HepG2 (cell line): ENCODE data around the gene SUSD6. TPM values are rescaled to one million over a fixed set of nuclear protein-coding genes. Genes with fewer than 3 reads are reported as not detected.

Experiments used
- FIP1L1 ChIP-seq: fragments of 200-400 bp; formaldehyde crosslinking; IDR thresholded peaks from 2 replicates; pipeline ENCODE4 v1.6.1; 2018; ENCODE audit warnings: low read depth, mild to moderate bottlenecking, low read length, moderate library complexity, borderline replicate concordance; ENCODE audit not compliant: insufficient read depth
- HNF4G ChIP-seq, 2 experiments: sonication (generic) in 1 of 2; formaldehyde crosslinking in 1 of 2; IDR thresholded peaks; 2 replicates each; pipeline versions ENCODE4 v1.4.0 to v1.6.1; 2011 to 2020; ENCODE audit warnings: borderline replicate concordance in 2 of 2, low read depth in 2 of 2, mild to moderate bottlenecking in 2 of 2, low read length in 1 of 2, missing genetic modification reagents in 1 of 2, moderate library complexity in 1 of 2
- ISL2 ChIP-seq: sonication (generic); formaldehyde crosslinking; IDR thresholded peaks from 2 replicates; pipeline ENCODE4 v1.5.0; 2020; ENCODE audit warnings: missing genetic modification reagents
- MTF2 ChIP-seq: sonication (generic); formaldehyde crosslinking; IDR thresholded peaks from 2 replicates; pipeline ENCODE4 v1.5.0; 2020; ENCODE audit warnings: missing genetic modification reagents, borderline replicate concordance
- NCOR1 ChIP-seq: fragments of 200-600 bp; sonication (generic); IDR thresholded peaks from 2 replicates; pipeline ENCODE4 v1.7.0; 2017; ENCODE audit warnings: antibody characterized with exemption, low read length, borderline replicate concordance
- POGK ChIP-seq: sonication (generic); formaldehyde crosslinking; conservative IDR thresholded peaks from 2 replicates; pipeline ENCODE4 v1.8.0; 2022; ENCODE audit warnings: mild to moderate bottlenecking, moderate library complexity, missing genetic modification reagents
- SAP130 ChIP-seq: IDR thresholded peaks from 2 replicates; pipeline ENCODE4 v1.6.1; 2016; ENCODE audit warnings: low read depth
- SETDB1 ChIP-seq: sonication (generic); formaldehyde crosslinking; IDR thresholded peaks from 2 replicates; pipeline ENCODE4 v1.5.1; 2020; ENCODE audit warnings: missing genetic modification reagents, mild to moderate bottlenecking, borderline replicate concordance
- SIX1 ChIP-seq: sonication (generic); formaldehyde crosslinking; IDR thresholded peaks from 2 replicates; pipeline ENCODE4 v1.4.0; 2020; ENCODE audit warnings: missing genetic modification reagents, borderline replicate concordance
- TFAP4 ChIP-seq: sonication (generic); IDR thresholded peaks from 2 replicates; pipeline ENCODE4 v1.6.1; 2016; ENCODE audit warnings: low read depth, borderline replicate concordance
- ZBTB14 ChIP-seq: sonication (generic); formaldehyde crosslinking; IDR thresholded peaks from 2 replicates; pipeline ENCODE4 v1.4.0; 2020; ENCODE audit warnings: missing genetic modification reagents
- ZNF264 ChIP-seq: sonication (generic); formaldehyde crosslinking; IDR thresholded peaks from 2 replicates; pipeline ENCODE4 v1.4.0; 2020; ENCODE audit warnings: missing genetic modification reagents
- ZNF614 ChIP-seq: IDR thresholded peaks from 2 replicates; pipeline ENCODE4 v1.6.1; 2018; ENCODE audit warnings: missing biosample characterization, missing genetic modification reagents, inconsistent platforms, borderline replicate concordance
- ZNF740 ChIP-seq: sonication (generic); formaldehyde crosslinking; IDR thresholded peaks from 2 replicates; pipeline ENCODE4 v1.4.0; 2020; ENCODE audit warnings: missing genetic modification reagents
- ZNF788 ChIP-seq: sonication (generic); formaldehyde crosslinking; IDR thresholded peaks from 2 replicates; pipeline ENCODE4 v1.5.0; 2020; ENCODE audit warnings: mild to moderate bottlenecking, missing genetic modification reagents, borderline replicate concordance
- polyA plus RNA-seq, 8 experiments: library from polyadenylated mRNA; depleted of rRNA in 3 of 8; stranded (reverse) in 7 of 8; unstranded in 1 of 8; fragments of >200 nt; fragmentation: Illumina TruSeq in 4 of 8; extraction: Trizol in 4 of 8; gene quantifications; 2 replicates each; pipeline versions ENCODE4 v1.2.1 to v1.2.3, GENCODE V29; 2011 to 2016; ENCODE audit warnings: low read depth in 4 of 8, missing spikeins in 1 of 8, mixed read lengths in 1 of 8; ENCODE audit not compliant: insufficient read depth in 1 of 8
- total RNA-seq, 5 experiments: library from RNA; depleted of rRNA; stranded (reverse); fragments of >200 nt; fragmentation: Illumina TruSeq; extraction: Trizol; gene quantifications; 2 replicates each; pipeline ENCODE4 v1.2.3, GENCODE V29; 2016; ENCODE audit warnings: low read depth in 1 of 5
- TF ChIP-seq, protein P1 (sequence below): IDR thresholded peaks from 2 replicates; pipeline ENCODE4 v1.6.1; 2016; ENCODE audit warnings: mild to moderate bottlenecking, missing biosample characterization, missing genetic modification reagents
- TF ChIP-seq, protein P2 (sequence below): sonication (generic); formaldehyde crosslinking; IDR thresholded peaks from 2 replicates; pipeline ENCODE4 v1.4.0; 2020; ENCODE audit warnings: missing genetic modification reagents
- TF ChIP-seq, protein P3 (sequence below): sonication (generic); formaldehyde crosslinking; conservative IDR thresholded peaks from 2 replicates; pipeline ENCODE4 v1.4.0; 2020; ENCODE audit warnings: mild to moderate bottlenecking, missing genetic modification reagents, moderate library complexity

The SUSD6 gene
- total and polyA plus RNA-seq, 2 of the 13 experiments (the other 11 are each of a cell fraction or from before 2014, with no cell fraction given) = 7.2 to 7.4 TPM

DNA sequence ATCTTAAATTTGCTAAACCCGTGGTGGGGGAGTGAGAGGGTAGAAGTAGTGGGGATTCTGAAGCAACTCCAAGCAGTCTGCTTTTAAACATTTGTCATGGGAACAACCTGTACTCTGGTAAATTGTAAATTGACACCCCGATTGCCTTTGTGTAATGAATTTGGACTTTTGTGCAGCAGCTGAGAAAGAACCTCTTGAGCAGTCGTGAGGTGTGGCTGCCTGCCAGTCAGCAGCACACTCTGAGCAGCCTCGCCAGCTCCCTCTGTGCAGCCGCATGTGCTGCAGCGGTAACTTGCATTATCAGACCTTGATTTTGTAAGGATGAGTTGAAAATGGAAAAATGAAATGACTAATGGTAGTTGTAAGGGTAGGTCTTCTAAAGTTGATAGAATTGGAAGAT lies 74.3 kb downstream of the SUSD6 start (continued):
- TF ChIP-seq, protein P1, sequence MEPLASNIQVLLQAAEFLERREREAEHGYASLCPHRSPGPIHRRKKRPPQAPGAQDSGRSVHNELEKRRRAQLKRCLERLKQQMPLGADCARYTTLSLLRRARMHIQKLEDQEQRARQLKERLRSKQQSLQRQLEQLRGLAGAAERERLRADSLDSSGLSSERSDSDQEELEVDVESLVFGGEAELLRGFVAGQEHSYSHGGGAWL (CRISPR knock-in tag) = no peak
- no peak for TF ChIP-seq ZNF788 (CRISPR knock-in tag)
- no peak for TF ChIP-seq ZNF740 (CRISPR knock-in tag)
- TF ChIP-seq, protein P2, sequence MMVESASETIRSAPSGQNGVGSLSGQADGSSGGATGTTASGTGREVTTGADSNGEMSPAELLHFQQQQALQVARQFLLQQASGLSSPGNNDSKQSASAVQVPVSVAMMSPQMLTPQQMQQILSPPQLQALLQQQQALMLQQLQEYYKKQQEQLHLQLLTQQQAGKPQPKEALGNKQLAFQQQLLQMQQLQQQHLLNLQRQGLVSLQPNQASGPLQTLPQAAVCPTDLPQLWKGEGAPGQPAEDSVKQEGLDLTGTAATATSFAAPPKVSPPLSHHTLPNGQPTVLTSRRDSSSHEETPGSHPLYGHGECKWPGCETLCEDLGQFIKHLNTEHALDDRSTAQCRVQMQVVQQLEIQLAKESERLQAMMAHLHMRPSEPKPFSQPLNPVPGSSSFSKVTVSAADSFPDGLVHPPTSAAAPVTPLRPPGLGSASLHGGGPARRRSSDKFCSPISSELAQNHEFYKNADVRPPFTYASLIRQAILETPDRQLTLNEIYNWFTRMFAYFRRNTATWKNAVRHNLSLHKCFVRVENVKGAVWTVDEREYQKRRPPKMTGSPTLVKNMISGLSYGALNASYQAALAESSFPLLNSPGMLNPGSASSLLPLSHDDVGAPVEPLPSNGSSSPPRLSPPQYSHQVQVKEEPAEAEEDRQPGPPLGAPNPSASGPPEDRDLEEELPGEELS = 0 out of 2 replicates have a peak, but pooled peaks have one; percentile 16
- no peak for TF ChIP-seq FIP1L1
- TF ChIP-seq ZNF614 (CRISPR knock-in tag) = peak; percentile 34; the same call in 1 of the 2 replicates
- TF ChIP-seq, protein P3, sequence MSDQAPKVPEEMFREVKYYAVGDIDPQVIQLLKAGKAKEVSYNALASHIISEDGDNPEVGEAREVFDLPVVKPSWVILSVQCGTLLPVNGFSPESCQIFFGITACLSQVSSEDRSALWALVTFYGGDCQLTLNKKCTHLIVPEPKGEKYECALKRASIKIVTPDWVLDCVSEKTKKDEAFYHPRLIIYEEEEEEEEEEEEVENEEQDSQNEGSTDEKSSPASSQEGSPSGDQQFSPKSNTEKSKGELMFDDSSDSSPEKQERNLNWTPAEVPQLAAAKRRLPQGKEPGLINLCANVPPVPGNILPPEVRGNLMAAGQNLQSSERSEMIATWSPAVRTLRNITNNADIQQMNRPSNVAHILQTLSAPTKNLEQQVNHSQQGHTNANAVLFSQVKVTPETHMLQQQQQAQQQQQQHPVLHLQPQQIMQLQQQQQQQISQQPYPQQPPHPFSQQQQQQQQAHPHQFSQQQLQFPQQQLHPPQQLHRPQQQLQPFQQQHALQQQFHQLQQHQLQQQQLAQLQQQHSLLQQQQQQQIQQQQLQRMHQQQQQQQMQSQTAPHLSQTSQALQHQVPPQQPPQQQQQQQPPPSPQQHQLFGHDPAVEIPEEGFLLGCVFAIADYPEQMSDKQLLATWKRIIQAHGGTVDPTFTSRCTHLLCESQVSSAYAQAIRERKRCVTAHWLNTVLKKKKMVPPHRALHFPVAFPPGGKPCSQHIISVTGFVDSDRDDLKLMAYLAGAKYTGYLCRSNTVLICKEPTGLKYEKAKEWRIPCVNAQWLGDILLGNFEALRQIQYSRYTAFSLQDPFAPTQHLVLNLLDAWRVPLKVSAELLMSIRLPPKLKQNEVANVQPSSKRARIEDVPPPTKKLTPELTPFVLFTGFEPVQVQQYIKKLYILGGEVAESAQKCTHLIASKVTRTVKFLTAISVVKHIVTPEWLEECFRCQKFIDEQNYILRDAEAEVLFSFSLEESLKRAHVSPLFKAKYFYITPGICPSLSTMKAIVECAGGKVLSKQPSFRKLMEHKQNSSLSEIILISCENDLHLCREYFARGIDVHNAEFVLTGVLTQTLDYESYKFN (CRISPR knock-in tag) = 0 out of 2 replicates have a peak, but pooled peaks have one; percentile 37
- peak; percentile 88 for TF ChIP-seq SIX1
- 0 out of 2 replicates have a peak, but pooled peaks have one; percentile 44 for TF ChIP-seq ZNF264
- no peak for TF ChIP-seq POGK (CRISPR knock-in tag)
- TF ChIP-seq SETDB1 (CRISPR knock-in tag) = no peak
- TF ChIP-seq NCOR1 = peak; percentile 38; the same call in 1 of the 2 replicates
- peak; percentile 56; the same call in 1 of the 2 replicates for TF ChIP-seq TFAP4
- TF ChIP-seq SAP130 (CRISPR knock-in tag) = peak; percentile 28; the same call in 1 of the 2 replicates
- peak; percentile 12; the same call in 1 of the 2 replicates for TF ChIP-seq HNF4G (IDR thresholded peaks at IDR 0.05; ENCODE audit: borderline replicate concordance, low read depth, low read length)
- TF ChIP-seq HNF4G (CRISPR knock-in tag; IDR thresholded peaks at IDR 0.05; ENCODE audit: borderline replicate concordance, low read depth) = no peak
- no peak for TF ChIP-seq MTF2 (CRISPR knock-in tag)
- 0 out of 2 replicates have a peak, but pooled peaks have one; percentile 20 for TF ChIP-seq ZBTB14 (CRISPR knock-in tag)
- 0 out of 2 replicates have a peak, but pooled peaks have one; percentile 18 for TF ChIP-seq ISL2
